Ishikawa (cell line): ENCODE measurements around the gene TEAD4.

Experiments
- CEBPB ChIP-seq: IDR thresholded peaks from 2 replicates; pipeline ENCODE4 v1.6.1; 2012
- EGR1 ChIP-seq: IDR thresholded peaks from 2 replicates; pipeline ENCODE4 v1.6.1; 2012
- RAD21 ChIP-seq: IDR thresholded peaks from 2 replicates; pipeline ENCODE4 v1.6.1; 2012; ENCODE audit warnings: low read depth
- REST ChIP-seq: IDR thresholded peaks from 2 replicates; pipeline ENCODE4 v1.6.1; 2012; ENCODE audit warnings: low read depth, mild to moderate bottlenecking
- TAF1 ChIP-seq: IDR thresholded peaks from 2 replicates; pipeline ENCODE4 v1.6.1; 2012; ENCODE audit warnings: low read depth, mild to moderate bottlenecking
- TCF12 ChIP-seq: IDR thresholded peaks from 2 replicates; pipeline ENCODE4 v1.6.1; 2012; ENCODE audit warnings: low read depth

DNA sequence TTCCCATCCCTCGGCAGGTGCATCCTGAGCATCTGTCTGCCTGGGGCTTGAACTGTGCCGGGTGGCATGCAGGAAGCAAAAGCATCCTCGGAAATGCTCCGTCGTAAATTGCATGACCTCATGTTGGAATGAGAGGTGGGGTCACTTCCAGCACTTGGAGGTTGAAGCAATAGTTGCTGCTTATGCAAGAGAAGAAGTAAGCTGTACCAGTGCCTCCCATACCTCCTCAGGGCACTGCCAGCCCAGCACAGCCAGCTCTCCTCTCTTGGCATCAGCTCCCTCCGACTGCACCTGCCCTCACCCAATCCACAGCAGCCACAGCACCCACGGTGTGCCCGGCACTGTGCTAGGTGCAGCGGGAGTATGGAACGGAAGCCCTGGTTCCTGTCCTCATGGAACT, 11.5 kb downstream of the TEAD4 start:
- no peak for TF ChIP-seq EGR1
- no peak for TF ChIP-seq TCF12
- no peak for TF ChIP-seq RAD21
- TF ChIP-seq REST = no peak
- no peak for TF ChIP-seq CEBPB
- no peak for TF ChIP-seq TAF1
